ENCODE results near the gene NIF3L1.

DNA sequence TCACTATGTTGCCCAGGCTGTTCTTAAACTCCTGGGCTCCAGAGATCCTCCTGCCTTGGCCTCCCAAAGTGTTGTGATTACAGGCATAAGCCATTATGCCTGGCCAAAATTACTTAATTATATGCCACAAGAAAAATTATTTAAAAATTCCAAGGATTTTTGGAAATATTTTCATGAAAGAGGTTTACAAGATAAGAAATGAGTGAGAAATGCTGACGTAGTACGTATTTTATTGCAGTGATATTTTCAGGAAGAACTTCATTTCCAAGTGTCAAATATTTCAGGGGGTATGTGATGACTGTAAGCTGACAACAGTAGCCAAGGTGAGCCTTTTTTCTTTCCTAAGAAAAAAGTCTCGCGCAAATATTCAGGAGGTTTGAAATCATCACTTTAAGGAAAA, 20.8 kb downstream of the NIF3L1 start:
- TF ChIP-seq POLR2A (IDR thresholded peaks at IDR 0.05; ENCODE audit: low read length) (no peak), BHLHE40 (IDR thresholded peaks at IDR 0.05; ENCODE audit: low read depth, low read length) (no peak), RAD21 (conservative IDR thresholded peaks at IDR 0.05 in 1 of 2, IDR thresholded peaks at IDR 0.05 in 1 of 2) (no peak)
- TF ChIP-seq, protein P1, sequence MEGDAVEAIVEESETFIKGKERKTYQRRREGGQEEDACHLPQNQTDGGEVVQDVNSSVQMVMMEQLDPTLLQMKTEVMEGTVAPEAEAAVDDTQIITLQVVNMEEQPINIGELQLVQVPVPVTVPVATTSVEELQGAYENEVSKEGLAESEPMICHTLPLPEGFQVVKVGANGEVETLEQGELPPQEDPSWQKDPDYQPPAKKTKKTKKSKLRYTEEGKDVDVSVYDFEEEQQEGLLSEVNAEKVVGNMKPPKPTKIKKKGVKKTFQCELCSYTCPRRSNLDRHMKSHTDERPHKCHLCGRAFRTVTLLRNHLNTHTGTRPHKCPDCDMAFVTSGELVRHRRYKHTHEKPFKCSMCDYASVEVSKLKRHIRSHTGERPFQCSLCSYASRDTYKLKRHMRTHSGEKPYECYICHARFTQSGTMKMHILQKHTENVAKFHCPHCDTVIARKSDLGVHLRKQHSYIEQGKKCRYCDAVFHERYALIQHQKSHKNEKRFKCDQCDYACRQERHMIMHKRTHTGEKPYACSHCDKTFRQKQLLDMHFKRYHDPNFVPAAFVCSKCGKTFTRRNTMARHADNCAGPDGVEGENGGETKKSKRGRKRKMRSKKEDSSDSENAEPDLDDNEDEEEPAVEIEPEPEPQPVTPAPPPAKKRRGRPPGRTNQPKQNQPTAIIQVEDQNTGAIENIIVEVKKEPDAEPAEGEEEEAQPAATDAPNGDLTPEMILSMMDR (IDR thresholded peaks at IDR 0.05) = no peak
- TF ChIP-seq, protein P2, sequence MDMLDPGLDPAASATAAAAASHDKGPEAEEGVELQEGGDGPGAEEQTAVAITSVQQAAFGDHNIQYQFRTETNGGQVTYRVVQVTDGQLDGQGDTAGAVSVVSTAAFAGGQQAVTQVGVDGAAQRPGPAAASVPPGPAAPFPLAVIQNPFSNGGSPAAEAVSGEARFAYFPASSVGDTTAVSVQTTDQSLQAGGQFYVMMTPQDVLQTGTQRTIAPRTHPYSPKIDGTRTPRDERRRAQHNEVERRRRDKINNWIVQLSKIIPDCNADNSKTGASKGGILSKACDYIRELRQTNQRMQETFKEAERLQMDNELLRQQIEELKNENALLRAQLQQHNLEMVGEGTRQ (IDR thresholded peaks at IDR 0.05) = no peak

Data from A549 (cell line).